Measurements from ENCODE around the gene PLPP1.

The PLPP1 gene

GRCh38 chr5:55534436-55535198 is at the start of gene PLPP1:
Gene PLPP1 (minus strand): TSS chr5:55534964. CDS start chr5:55534629, 335 bp downstream.
- peak; percentile 82 for DNase-seq (ENCODE audit: extremely low spot score, insufficient read length, low read depth)
- peak; percentile 29 for FAIRE-seq

GRCh38 chr5:55583578-55583977 is 48.8 kb upstream of the PLPP1 start:
- FAIRE-seq (no peak), DNase-seq (ENCODE audit: extremely low spot score, insufficient read length, low read depth) (no peak)

- FAIRE-seq (no peak), DNase-seq (ENCODE audit: extremely low spot score, insufficient read length, low read depth) (no peak)
Observed at GRCh38 chr5:55582256-55582655, 47.5 kb upstream of the PLPP1 start.

- FAIRE-seq = no peak
- DNase-seq (ENCODE audit: extremely low spot score, insufficient read length, low read depth) = no peak
Observed at GRCh38 chr5:55580042-55580441, 45.3 kb upstream of the PLPP1 start.

- DNase-seq (ENCODE audit: extremely low spot score, insufficient read length, low read depth) (no peak), FAIRE-seq (no peak)
Observed at GRCh38 chr5:55578771-55579170, 44.0 kb upstream of the PLPP1 start.

- DNase-seq (ENCODE audit: extremely low spot score, insufficient read length, low read depth) (no peak), FAIRE-seq (no peak)
Observed at GRCh38 chr5:55577353-55578060, 42.7 kb upstream of the PLPP1 start.

- FAIRE-seq = no peak
- DNase-seq (ENCODE audit: extremely low spot score, insufficient read length, low read depth) = no peak
Observed at GRCh38 chr5:55576661-55577060, 41.9 kb upstream of the PLPP1 start.

- FAIRE-seq = peak; percentile 21
- no peak for DNase-seq (ENCODE audit: extremely low spot score, insufficient read length, low read depth)
Observed at GRCh38 chr5:55575815-55576583, 41.2 kb upstream of the PLPP1 start.

GRCh38 chr5:55572600-55572999 is 37.8 kb upstream of the PLPP1 start:
- no peak for FAIRE-seq
- DNase-seq (ENCODE audit: extremely low spot score, insufficient read length, low read depth) = no peak

GRCh38 chr5:55572020-55572419 is 37.3 kb upstream of the PLPP1 start:
- FAIRE-seq (no peak), DNase-seq (ENCODE audit: extremely low spot score, insufficient read length, low read depth) (no peak)

GRCh38 chr5:55570570-55570969 is 35.8 kb upstream of the PLPP1 start:
- FAIRE-seq (no peak), DNase-seq (ENCODE audit: extremely low spot score, insufficient read length, low read depth) (no peak)

GRCh38 chr5:55570026-55570425 is 35.3 kb upstream of the PLPP1 start:
- DNase-seq (ENCODE audit: extremely low spot score, insufficient read length, low read depth) (no peak), FAIRE-seq (no peak)

GRCh38 chr5:55569513-55569865 is 34.7 kb upstream of the PLPP1 start:
- DNase-seq (ENCODE audit: extremely low spot score, insufficient read length, low read depth) = no peak
- FAIRE-seq = no peak

GRCh38 chr5:55568654-55569512 is 34.1 kb upstream of the PLPP1 start:
- DNase-seq (ENCODE audit: extremely low spot score, insufficient read length, low read depth) = no peak

GRCh38 chr5:55564721-55565120 is 30.0 kb upstream of the PLPP1 start:
- FAIRE-seq (no peak), DNase-seq (ENCODE audit: extremely low spot score, insufficient read length, low read depth) (no peak)

More at GRCh38 chr5:55568654-55569512, 34.1 kb upstream of the PLPP1 start:
- no peak for FAIRE-seq

- DNase-seq (ENCODE audit: extremely low spot score, insufficient read length, low read depth) (no peak), FAIRE-seq (no peak)
Observed at GRCh38 chr5:55558484-55558883, 23.7 kb upstream of the PLPP1 start.

- DNase-seq (ENCODE audit: extremely low spot score, insufficient read length, low read depth) = no peak
- FAIRE-seq = no peak
Observed at GRCh38 chr5:55557123-55557522, 22.4 kb upstream of the PLPP1 start.

- FAIRE-seq (no peak), DNase-seq (ENCODE audit: extremely low spot score, insufficient read length, low read depth) (no peak)
Observed at GRCh38 chr5:55554585-55555202, 19.9 kb upstream of the PLPP1 start.

GRCh38 chr5:55551904-55552303 is 17.1 kb upstream of the PLPP1 start:
- peak; percentile 38 for FAIRE-seq
- DNase-seq (ENCODE audit: extremely low spot score, insufficient read length, low read depth) = no peak

GRCh38 chr5:55551358-55551757 is 16.6 kb upstream of the PLPP1 start:
- FAIRE-seq = no peak
- no peak for DNase-seq (ENCODE audit: extremely low spot score, insufficient read length, low read depth)
